ENCODE measurements around the gene PIGW. TPM values are rescaled to one million over a fixed set of nuclear protein-coding genes. Genes with fewer than 3 reads are reported as not detected.
A peak's percentile ranks its signal among the peaks of the same experiment; 100 is the strongest.

The PIGW gene
- total RNA-seq, 1 donor, result 12.7 TPM

DNA sequence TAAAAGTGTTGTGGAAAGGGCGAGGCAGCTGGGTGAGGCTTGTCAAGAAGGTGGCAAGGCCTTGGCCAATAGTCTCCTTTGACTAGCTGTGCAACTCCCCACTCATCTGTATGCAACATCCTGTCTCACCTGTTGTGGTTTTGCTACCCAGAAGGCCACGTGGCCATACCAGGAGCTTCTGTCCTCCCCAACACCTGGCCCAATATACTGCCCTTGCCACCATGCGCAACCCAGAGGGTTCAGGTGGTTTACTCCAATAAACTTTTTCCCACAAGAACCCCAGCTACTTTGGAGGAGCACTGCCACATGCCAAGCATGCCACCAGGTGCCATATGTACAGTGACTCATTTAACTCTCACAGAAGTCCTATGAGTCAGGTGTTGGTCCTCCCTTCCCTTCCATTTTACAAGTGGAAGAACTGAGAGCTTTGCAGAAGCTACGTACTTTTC lies 10.3 kb upstream of the PIGW start:
- no peak overlapping the region for H3K4me3 ChIP-seq (ENCODE audit: low read depth, low read length)
- TF ChIP-seq CTCF (IDR thresholded peaks at IDR 0.05; ENCODE audit: insufficient read depth, low read length), result no peak
- no peak for DNase-seq (ENCODE audit: low read depth)

DNA sequence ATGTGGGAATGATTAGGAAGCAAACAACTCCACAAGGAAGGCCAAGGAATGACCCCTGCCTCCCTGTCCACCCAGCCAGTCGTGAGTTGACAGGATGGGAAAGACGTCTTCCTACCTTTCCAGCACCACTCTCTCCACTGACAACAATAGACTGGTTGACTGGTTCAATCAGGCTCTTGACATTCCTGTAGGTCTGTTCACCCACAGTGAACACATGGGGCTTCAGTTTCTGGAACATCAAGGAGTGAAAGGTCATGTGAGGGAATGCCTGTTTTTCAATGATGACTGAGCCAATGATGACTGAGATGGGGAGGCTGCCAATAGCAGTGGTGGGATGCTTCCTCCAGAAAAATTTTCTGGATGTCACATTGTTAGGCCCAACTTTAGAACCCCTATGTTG lies 9.7 kb upstream of the PIGW start:
- no peak for DNase-seq (ENCODE audit: low read depth)
- TF ChIP-seq CTCF (IDR thresholded peaks at IDR 0.05; ENCODE audit: insufficient read depth, low read length), result no peak
- no peak overlapping the region for H3K4me3 ChIP-seq (ENCODE audit: low read depth, low read length)

GRCh38 chr17:36525888-36526287 lies 8.9 kb upstream of the PIGW start:
- no peak overlapping the region for H3K4me3 ChIP-seq (ENCODE audit: low read depth, low read length)
- DNase-seq (ENCODE audit: low read depth), result no peak
- TF ChIP-seq CTCF (IDR thresholded peaks at IDR 0.05; ENCODE audit: insufficient read depth, low read length), result no peak

- DNase-seq (ENCODE audit: low read depth), result no peak
- TF ChIP-seq CTCF (IDR thresholded peaks at IDR 0.05; ENCODE audit: insufficient read depth, low read length), result no peak
- no peak overlapping the region for H3K4me3 ChIP-seq (ENCODE audit: low read depth, low read length)
Observed at GRCh38 chr17:36527621-36528250, 7.1 kb upstream of the PIGW start.

GRCh38 chr17:36529121-36529520 lies 5.7 kb upstream of the PIGW start:
- H3K4me3 ChIP-seq (ENCODE audit: low read depth, low read length), result no peak overlapping the region
- peak; percentile 20 for DNase-seq (ENCODE audit: low read depth)
- no peak for TF ChIP-seq CTCF (IDR thresholded peaks at IDR 0.05; ENCODE audit: insufficient read depth, low read length)

GRCh38 chr17:36532435-36532975 lies 2.3 kb upstream of the PIGW start:
- no peak for TF ChIP-seq CTCF (IDR thresholded peaks at IDR 0.05; ENCODE audit: insufficient read depth, low read length)
- H3K4me3 ChIP-seq (ENCODE audit: low read depth, low read length), result no peak overlapping the region
- DNase-seq (ENCODE audit: low read depth), result no peak

All from fibroblast of the aortic adventitia (primary cell).